Measurements from ENCODE around the gene DLG4.

DNA sequence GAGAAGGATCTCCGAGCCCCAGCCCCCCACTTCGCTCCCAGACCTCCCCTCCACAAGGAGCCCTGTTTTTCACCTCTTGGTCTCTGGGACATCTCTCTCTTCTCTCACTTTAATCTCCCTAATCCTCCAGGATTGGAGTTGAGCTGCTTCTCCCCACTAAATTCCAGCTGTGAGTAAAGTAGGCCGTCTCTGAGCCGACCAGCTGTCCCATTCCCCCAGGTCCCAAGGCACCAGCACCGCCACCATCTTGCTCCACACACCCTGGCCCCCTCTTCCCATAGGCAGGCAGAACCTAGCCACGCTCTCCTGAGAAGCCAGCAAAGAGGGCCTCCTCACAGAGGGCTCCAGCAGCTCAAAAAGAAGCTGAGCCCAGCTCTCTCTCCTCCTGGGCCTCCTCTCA is 878 bp downstream of the DLG4 start:
- TF ChIP-seq, protein P1, sequence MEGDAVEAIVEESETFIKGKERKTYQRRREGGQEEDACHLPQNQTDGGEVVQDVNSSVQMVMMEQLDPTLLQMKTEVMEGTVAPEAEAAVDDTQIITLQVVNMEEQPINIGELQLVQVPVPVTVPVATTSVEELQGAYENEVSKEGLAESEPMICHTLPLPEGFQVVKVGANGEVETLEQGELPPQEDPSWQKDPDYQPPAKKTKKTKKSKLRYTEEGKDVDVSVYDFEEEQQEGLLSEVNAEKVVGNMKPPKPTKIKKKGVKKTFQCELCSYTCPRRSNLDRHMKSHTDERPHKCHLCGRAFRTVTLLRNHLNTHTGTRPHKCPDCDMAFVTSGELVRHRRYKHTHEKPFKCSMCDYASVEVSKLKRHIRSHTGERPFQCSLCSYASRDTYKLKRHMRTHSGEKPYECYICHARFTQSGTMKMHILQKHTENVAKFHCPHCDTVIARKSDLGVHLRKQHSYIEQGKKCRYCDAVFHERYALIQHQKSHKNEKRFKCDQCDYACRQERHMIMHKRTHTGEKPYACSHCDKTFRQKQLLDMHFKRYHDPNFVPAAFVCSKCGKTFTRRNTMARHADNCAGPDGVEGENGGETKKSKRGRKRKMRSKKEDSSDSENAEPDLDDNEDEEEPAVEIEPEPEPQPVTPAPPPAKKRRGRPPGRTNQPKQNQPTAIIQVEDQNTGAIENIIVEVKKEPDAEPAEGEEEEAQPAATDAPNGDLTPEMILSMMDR (tag by site-specific recombination; IDR thresholded peaks at IDR 0.05) = no peak
- no peak for TF ChIP-seq ZNF175 (tag by site-specific recombination; IDR thresholded peaks at IDR 0.05)
- no peak for TF ChIP-seq ZNF707 (tag by site-specific recombination; IDR thresholded peaks at IDR 0.05)
- no peak for TF ChIP-seq ZNF585B (tag by site-specific recombination; IDR thresholded peaks at IDR 0.05)
- no peak for TF ChIP-seq MYNN (tag by site-specific recombination; IDR thresholded peaks at IDR 0.05; ENCODE audit: borderline replicate concordance)
- no peak for TF ChIP-seq TCF7L2 (IDR thresholded peaks at IDR 0.05; ENCODE audit: borderline replicate concordance, low read depth, low read length)

All from HEK293 (cell line).